GM12891 (cell line): Measurements from ENCODE around the gene VAMP8.

Experiments used
- POLR2A ChIP-seq: IDR thresholded peaks from 2 replicates; pipeline ENCODE4 v1.6.1; 2011; ENCODE audit warnings: low read depth, low read length, control low read depth
- POLR2AphosphoS5 ChIP-seq: IDR thresholded peaks from 2 replicates; pipeline ENCODE4 v1.6.1; 2011; ENCODE audit warnings: low read depth, low read length, control low read depth
- POU2F2 ChIP-seq: IDR thresholded peaks from 2 replicates; pipeline ENCODE4 v1.6.1; 2011; ENCODE audit warnings: low read depth, mild to moderate bottlenecking, control low read depth, low read length, moderate library complexity
- SPI1 ChIP-seq: IDR thresholded peaks from 2 replicates; pipeline ENCODE4 v1.6.1; 2011; ENCODE audit warnings: low read depth, low read length, control low read depth
- TAF1 ChIP-seq: IDR thresholded peaks from 2 replicates; pipeline ENCODE4 v1.6.1; 2011; ENCODE audit warnings: low read depth, low read length, control low read depth

- no peak for TF ChIP-seq SPI1
- no peak for TF ChIP-seq POLR2AphosphoS5
- no peak for TF ChIP-seq POLR2A
- TF ChIP-seq TAF1, result no peak
- TF ChIP-seq POU2F2, result no peak
Measured at GRCh38 chr2:85607268-85608215, 30.2 kb downstream of the VAMP8 start.
